K562 (cell line): ENCODE results near the gene P4HB. TPM values are rescaled to one million over a fixed set of nuclear protein-coding genes. Genes with fewer than 3 reads are reported as not detected.

Experiments used
- BRF1 ChIP-seq: IDR thresholded peaks from 3 replicates; pipeline ENCODE4 v1.6.1; 2011; ENCODE audit warnings: borderline replicate concordance, mild to moderate bottlenecking; ENCODE audit not compliant: insufficient read length; ENCODE audit errors: extremely low read depth
- CUX1 ChIP-seq: fragments of 200-800 bp; sonication (Bioruptor generic); IDR thresholded peaks from 2 replicates; pipeline ENCODE4 v1.6.1; 2016; ENCODE audit warnings: missing genetic modification characterization, missing compliant biosample characterization
- JUN ChIP-seq, 2 experiments: sonication (generic) in 1 of 2; formaldehyde crosslinking in 1 of 2; IDR thresholded peaks; 2 replicates each; pipeline versions ENCODE4 v1.6.1 to v1.8.0; 2012 to 2022; ENCODE audit warnings: borderline replicate concordance in 2 of 2, mild to moderate bottlenecking in 2 of 2, improper control_type of control experiment in 1 of 2, low read depth in 1 of 2, low read length in 1 of 2, missing genetic modification reagents in 1 of 2
- PCBP1 ChIP-seq: fragments of 200-400 bp; formaldehyde crosslinking; IDR thresholded peaks from 2 replicates; pipeline ENCODE4 v1.6.1; 2018; ENCODE audit warnings: mild to moderate bottlenecking, low read depth, low read length; ENCODE audit not compliant: poor library complexity, severe bottlenecking
- RBBP5 ChIP-seq: fragments of 200-600 bp; sonication (generic); IDR thresholded peaks from 2 replicates; pipeline ENCODE4 v1.6.1; 2012; ENCODE audit warnings: borderline replicate concordance, mild to moderate bottlenecking, low read length, control low read depth, inconsistent platforms; ENCODE audit not compliant: insufficient read depth, poor library complexity, severe bottlenecking
- TCFL5 ChIP-seq: fragments of 250-450 bp; sonication (Bioruptor Pico); conservative IDR thresholded peaks from 2 replicates; pipeline ENCODE4 v1.6.1; 2021; ENCODE audit warnings: mild to moderate bottlenecking, moderate library complexity, matching md5 sums
- TSC22D4 ChIP-seq: fragments of 450-650 bp; IDR thresholded peaks from 2 replicates; pipeline ENCODE4 v1.6.1; 2016; ENCODE audit warnings: missing genetic modification characterization, missing biosample characterization, control low read depth
- ZNF121 ChIP-seq: sonication (generic); formaldehyde crosslinking; conservative IDR thresholded peaks from 2 replicates; pipeline ENCODE4 v1.8.0; 2022; ENCODE audit warnings: missing genetic modification reagents
- polyA plus RNA-seq, 8 experiments: library from polyadenylated mRNA; depleted of rRNA in 4 of 8; stranded (reverse) in 5 of 8; unstranded in 3 of 8; fragments of >200 nt; fragmentation: Nextera tagmentation in 2 of 8; fragmentation: Illumina TruSeq in 1 of 8; extraction: Ambion mirVana in 2 of 8; extraction: Trizol in 1 of 8; gene quantifications; 2 replicates each; pipeline versions ENCODE4 v1.2.1 to v1.2.3, GENCODE V29; 2011 to 2014; ENCODE audit warnings: inconsistent platforms in 1 of 8, missing spikeins in 1 of 8
- total RNA-seq, 7 experiments: library from RNA; depleted of rRNA in 6 of 7; stranded (reverse); fragments of >200 nt in 6 of 7; fragmentation: Illumina TruSeq in 2 of 7; extraction: Trizol in 2 of 7; gene quantifications; 2 replicates each; pipeline versions ENCODE4 v1.2.1 to v1.2.3, GENCODE V29; 2011 to 2021; ENCODE audit warnings: low replicate concordance in 1 of 7
- TF ChIP-seq, protein P1 (sequence below), 2 experiments: fragments of 450-650 bp in 1 of 2; sonication (generic) in 1 of 2; formaldehyde crosslinking in 1 of 2; IDR thresholded peaks in 1 of 2; conservative IDR thresholded peaks in 1 of 2; 2 replicates each; pipeline versions ENCODE4 v1.6.1 to v1.8.1; 2016 to 2023; ENCODE audit warnings: mild to moderate bottlenecking in 2 of 2, moderate library complexity in 2 of 2, inconsistent platforms in 1 of 2, missing genetic modification reagents in 1 of 2
- TF ChIP-seq, protein P2 (sequence below): fragments of 250-450 bp; sonication (Bioruptor Pico); IDR thresholded peaks from 2 replicates; pipeline ENCODE4 v1.4.0; 2020; ENCODE audit warnings: mild to moderate bottlenecking
- TF ChIP-seq, protein P3 (sequence below): IDR thresholded peaks from 3 replicates; pipeline ENCODE4 v1.6.1; 2011; ENCODE audit warnings: borderline replicate concordance, mild to moderate bottlenecking, moderate library complexity; ENCODE audit not compliant: insufficient read length; ENCODE audit errors: extremely low read depth

The P4HB gene
- total and polyA plus RNA-seq, 9 of the 15 experiments (the other 6 are each of a cell fraction or from before 2014, with no cell fraction given) = 4.4 to 645 (median 325) TPM

GRCh38 chr17:81858170-81858966, 2.0 kb downstream of the P4HB start (continued):
- TF ChIP-seq TSC22D4 (tag) (no peak), BRF1 (no peak), RBBP5 (peak; percentile 2), JUN (IDR thresholded peaks at IDR 0.05; ENCODE audit: borderline replicate concordance, low read depth, low read length) (no peak), JUN (CRISPR knock-in tag; IDR thresholded peaks at IDR 0.05; ENCODE audit: borderline replicate concordance) (no peak), ZNF121 (CRISPR knock-in tag) (no peak), TCFL5 (CRISPR knock-in tag) (no peak), CUX1 (CRISPR knock-in tag) (no peak), PCBP1 (no peak)
- TF ChIP-seq, protein P1, sequence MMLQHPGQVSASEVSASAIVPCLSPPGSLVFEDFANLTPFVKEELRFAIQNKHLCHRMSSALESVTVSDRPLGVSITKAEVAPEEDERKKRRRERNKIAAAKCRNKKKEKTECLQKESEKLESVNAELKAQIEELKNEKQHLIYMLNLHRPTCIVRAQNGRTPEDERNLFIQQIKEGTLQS (IDR thresholded peaks at IDR 0.05) = no peak
- TF ChIP-seq, protein P1 (CRISPR knock-in tag; conservative IDR thresholded peaks at IDR 0.05) = no peak
- TF ChIP-seq, protein P2, sequence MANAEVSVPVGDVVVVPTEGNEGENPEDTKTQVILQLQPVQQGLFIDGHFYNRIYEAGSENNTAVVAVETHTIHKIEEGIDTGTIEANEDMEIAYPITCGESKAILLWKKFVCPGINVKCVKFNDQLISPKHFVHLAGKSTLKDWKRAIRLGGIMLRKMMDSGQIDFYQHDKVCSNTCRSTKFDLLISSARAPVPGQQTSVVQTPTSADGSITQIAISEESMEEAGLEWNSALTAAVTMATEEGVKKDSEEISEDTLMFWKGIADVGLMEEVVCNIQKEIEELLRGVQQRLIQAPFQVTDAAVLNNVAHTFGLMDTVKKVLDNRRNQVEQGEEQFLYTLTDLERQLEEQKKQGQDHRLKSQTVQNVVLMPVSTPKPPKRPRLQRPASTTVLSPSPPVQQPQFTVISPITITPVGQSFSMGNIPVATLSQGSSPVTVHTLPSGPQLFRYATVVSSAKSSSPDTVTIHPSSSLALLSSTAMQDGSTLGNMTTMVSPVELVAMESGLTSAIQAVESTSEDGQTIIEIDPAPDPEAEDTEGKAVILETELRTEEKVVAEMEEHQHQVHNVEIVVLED (CRISPR knock-in tag) = no peak
- TF ChIP-seq, protein P3, sequence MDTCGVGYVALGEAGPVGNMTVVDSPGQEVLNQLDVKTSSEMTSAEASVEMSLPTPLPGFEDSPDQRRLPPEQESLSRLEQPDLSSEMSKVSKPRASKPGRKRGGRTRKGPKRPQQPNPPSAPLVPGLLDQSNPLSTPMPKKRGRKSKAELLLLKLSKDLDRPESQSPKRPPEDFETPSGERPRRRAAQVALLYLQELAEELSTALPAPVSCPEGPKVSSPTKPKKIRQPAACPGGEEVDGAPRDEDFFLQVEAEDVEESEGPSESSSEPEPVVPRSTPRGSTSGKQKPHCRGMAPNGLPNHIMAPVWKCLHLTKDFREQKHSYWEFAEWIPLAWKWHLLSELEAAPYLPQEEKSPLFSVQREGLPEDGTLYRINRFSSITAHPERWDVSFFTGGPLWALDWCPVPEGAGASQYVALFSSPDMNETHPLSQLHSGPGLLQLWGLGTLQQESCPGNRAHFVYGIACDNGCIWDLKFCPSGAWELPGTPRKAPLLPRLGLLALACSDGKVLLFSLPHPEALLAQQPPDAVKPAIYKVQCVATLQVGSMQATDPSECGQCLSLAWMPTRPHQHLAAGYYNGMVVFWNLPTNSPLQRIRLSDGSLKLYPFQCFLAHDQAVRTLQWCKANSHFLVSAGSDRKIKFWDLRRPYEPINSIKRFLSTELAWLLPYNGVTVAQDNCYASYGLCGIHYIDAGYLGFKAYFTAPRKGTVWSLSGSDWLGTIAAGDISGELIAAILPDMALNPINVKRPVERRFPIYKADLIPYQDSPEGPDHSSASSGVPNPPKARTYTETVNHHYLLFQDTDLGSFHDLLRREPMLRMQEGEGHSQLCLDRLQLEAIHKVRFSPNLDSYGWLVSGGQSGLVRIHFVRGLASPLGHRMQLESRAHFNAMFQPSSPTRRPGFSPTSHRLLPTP = no peak
